Body of pancreas (tissue), 4 donors: ENCODE results near the gene NSD2.

Experiments used
- CTCF ChIP-seq, 7 experiments: fragments of 450-650 bp in 4 of 7; fragments of 200-600 bp in 3 of 7; sonication (generic) in 3 of 7; IDR thresholded peaks; one replicate each; pipeline ENCODE4 v1.5.1; 2016 to 2019; ENCODE audit warnings: antibody characterized with exemption in 7 of 7
- POLR2A ChIP-seq, 3 donors: fragments of 450-650 bp; IDR thresholded peaks; one replicate each; pipeline ENCODE4 v1.6.1; 2016; ENCODE audit warnings: antibody characterized with exemption in 3 of 3, mild to moderate bottlenecking in 2 of 3

GRCh38 chr4:1830642-1831228 is 40.5 kb upstream of the NSD2 start:
- TF ChIP-seq CTCF (IDR thresholded peaks at IDR 0.05) (no peak), POLR2A (IDR thresholded peaks at IDR 0.05) (no peak)
